MM.1S (cell line): ENCODE results near the gene OR52B4.
A peak's percentile ranks its signal among the peaks of the same experiment; 100 is the strongest.

ENCODE experiments used
- DNase-seq: peaks from one replicate; pipeline ENCODE4 v3.0.0-alpha.2; 2015
- H2AFZ ChIP-seq: fragments of 300-600 bp; sonication (generic); 2 replicates; pipeline ENCODE4 v1.6.0; 2016; ENCODE audit warnings: antibody characterized with exemption, low read length
- H3F3A ChIP-seq: fragments of 300-600 bp; sonication (generic); 2 replicates; pipeline ENCODE4 v1.6.1; 2016; ENCODE audit warnings: mild to moderate bottlenecking, antibody characterized with exemption, low read length, moderate library complexity, mixed read lengths; ENCODE audit not compliant: insufficient read depth
- H3K27ac ChIP-seq: fragments of 300-600 bp; sonication (generic); 2 replicates; pipeline ENCODE4 v1.5.1; 2016; ENCODE audit warnings: mild to moderate bottlenecking, low read length
- H3K27me3 ChIP-seq: fragments of 300-600 bp; sonication (generic); replicated peaks from 2 replicates; pipeline ENCODE4 v1.6.0; 2016; ENCODE audit warnings: low read length; ENCODE audit not compliant: insufficient read depth
- H3K36me3 ChIP-seq: fragments of 300-600 bp; sonication (generic); replicated peaks from 2 replicates; pipeline ENCODE4 v1.6.1; 2016; ENCODE audit warnings: mild to moderate bottlenecking, low read length, mixed read lengths; ENCODE audit not compliant: insufficient read depth
- H3K4me1 ChIP-seq: fragments of 300-600 bp; sonication (generic); 2 replicates; pipeline ENCODE4 v1.6.1; 2016; ENCODE audit warnings: low read length, mixed read lengths
- H3K4me2 ChIP-seq: fragments of 300-600 bp; sonication (generic); 2 replicates; pipeline ENCODE4 v1.6.0; 2016; ENCODE audit warnings: low read depth, low read length
- H3K4me3 ChIP-seq: fragments of 300-600 bp; sonication (generic); 2 replicates; pipeline ENCODE4 v1.5.1; 2016; ENCODE audit warnings: low read length, mixed read lengths
- H3K79me2 ChIP-seq: fragments of 300-600 bp; sonication (generic); 2 replicates; pipeline ENCODE4 v1.6.1; 2016; ENCODE audit warnings: mixed run types, low read length, mixed read lengths
- H3K9ac ChIP-seq: fragments of 300-600 bp; sonication (generic); 2 replicates; pipeline ENCODE4 v1.6.1; 2016; ENCODE audit warnings: low read length, mixed read lengths
- H3K9me2 ChIP-seq: fragments of 300-600 bp; sonication (generic); replicated peaks from 2 replicates; pipeline ENCODE4 v1.6.1; 2016; ENCODE audit warnings: mild to moderate bottlenecking, low read length, mixed read lengths; ENCODE audit not compliant: insufficient read depth
- H3K9me3 ChIP-seq: fragments of 300-600 bp; sonication (generic); replicated peaks from 2 replicates; pipeline ENCODE4 v1.6.1; 2016; ENCODE audit warnings: mild to moderate bottlenecking, low read length, mixed read lengths; ENCODE audit not compliant: insufficient read depth
- H4K20me1 ChIP-seq: fragments of 300-600 bp; sonication (generic); 2 replicates; pipeline ENCODE4 v1.6.1; 2016; ENCODE audit warnings: mild to moderate bottlenecking, low read length, moderate library complexity, mixed read lengths; ENCODE audit not compliant: insufficient read depth
- CTCF ChIP-seq: fragments of 300-600 bp; sonication (generic); IDR thresholded peaks from 2 replicates; pipeline ENCODE4 v1.5.1; 2016; ENCODE audit warnings: antibody characterized with exemption, low read length, mixed read lengths
- EZH2 ChIP-seq: fragments of 300-600 bp; sonication (generic); optimal IDR thresholded peaks from 2 replicates; pipeline ENCODE3; 2017; ENCODE audit warnings: low read depth, mild to moderate bottlenecking, antibody characterized with exemption, low read length, mixed read lengths
- EZH2phosphoT487 ChIP-seq: fragments of 300-600 bp; sonication (generic); IDR thresholded peaks from 2 replicates; pipeline ENCODE4 v1.6.1; 2018; ENCODE audit warnings: antibody characterized with exemption, low read length

The OR52B4 gene

GRCh38 chr11:4393858-4394223 is 25.7 kb upstream of the OR52B4 start:
- Histone ChIP-seq H3K9ac (peak overlapping the region; percentile 63; the same call in 1 of the 2 replicates), H3K4me2 (peak overlapping the region; percentile 64), H3K4me3 (peak overlapping the region; percentile 86)

GRCh38 chr11:4393209-4393857 is 25.1 kb upstream of the OR52B4 start, which contains the start of gene TRIM21:
Gene TRIM21, minus strand, starts transcription at chr11:4393702. Its CDS starts 3,293 bp downstream, at chr11:4390409.
- TF ChIP-seq EZH2phosphoT487 (no peak), EZH2 (no peak), CTCF (no peak)
- Histone ChIP-seq H3K9me3 (no peaks in the 10 kb centered on the region), H3K36me3 (peaks cover 11% of the 10 kb centered on the region; the same call in 1 of the 2 replicates), H3K4me3 (peak within 1 kb of the TSS; percentile 86), H3F3A (no peaks in the 10 kb centered on the region), H3K4me2 (peak within 1 kb of the TSS; percentile 81), H3K27me3 (no peaks in the 10 kb centered on the region), H3K79me2 (peaks cover 18% of the 10 kb centered on the region), H3K9me2 (no peaks in the 10 kb centered on the region), H3K27ac (peak within 1 kb of the TSS; percentile 12; the same call in 1 of the 2 replicates), H3K4me1 (peaks cover 3% of the 10 kb centered on the region; the same call in 1 of the 2 replicates), H3K9ac (peak within 1 kb of the TSS; percentile 63), H4K20me1 (no peaks in the 10 kb centered on the region), H2AFZ (peak within 1 kb of the TSS; percentile 94)
- DNase-seq, result peak; percentile 91

More at GRCh38 chr11:4393858-4394223, 25.7 kb upstream of the OR52B4 start:
- no peaks in the 10 kb centered on the region for H4K20me1 ChIP-seq
- no peaks in the 10 kb centered on the region for H3K27me3 ChIP-seq
- no peaks in the 10 kb centered on the region for H3K9me3 ChIP-seq
- no peak for TF ChIP-seq CTCF
- TF ChIP-seq EZH2phosphoT487, result no peak
- no peak for TF ChIP-seq EZH2
- H3K79me2 ChIP-seq, result peaks cover 18% of the 10 kb centered on the region
- DNase-seq, result no peak
- H3K4me1 ChIP-seq, result peaks cover 3% of the 10 kb centered on the region; the same call in 1 of the 2 replicates
- H3K27ac ChIP-seq, result no peak overlapping the region
- no peaks in the 10 kb centered on the region for H3K9me2 ChIP-seq
- H3K36me3 ChIP-seq, result peaks cover 11% of the 10 kb centered on the region; the same call in 1 of the 2 replicates
- peak overlapping the region; percentile 61 for H2AFZ ChIP-seq
- no peaks in the 10 kb centered on the region for H3F3A ChIP-seq

GRCh38 chr11:4388221-4388620 is 20.0 kb upstream of the OR52B4 start:
- no peaks in the 10 kb centered on the region for H3K9me3 ChIP-seq
- H4K20me1 ChIP-seq, result no peaks in the 10 kb centered on the region
- H3K36me3 ChIP-seq, result peaks cover 11% of the 10 kb centered on the region; the same call in 1 of the 2 replicates
- H2AFZ ChIP-seq, result no peak overlapping the region
- H3K4me2 ChIP-seq, result no peak overlapping the region
- H3F3A ChIP-seq, result no peaks in the 10 kb centered on the region
- no peak overlapping the region for H3K4me3 ChIP-seq
- H3K9me2 ChIP-seq, result no peaks in the 10 kb centered on the region
- DNase-seq, result no peak
- no peak overlapping the region for H3K9ac ChIP-seq
- peaks cover 3% of the 10 kb centered on the region; the same call in 1 of the 2 replicates for H3K4me1 ChIP-seq
- H3K27me3 ChIP-seq, result no peaks in the 10 kb centered on the region
- no peak overlapping the region for H3K27ac ChIP-seq
- no peak for TF ChIP-seq EZH2
- TF ChIP-seq CTCF, result no peak
- TF ChIP-seq EZH2phosphoT487, result no peak
- H3K79me2 ChIP-seq, result peaks cover 16% of the 10 kb centered on the region
